GM21423 (cell line): ENCODE measurements around the gene DPYD.
A peak's percentile ranks its signal among the peaks of the same experiment; 100 is the strongest.

Experiments used
- ATAC-seq: cut with Tn5 transposase; IDR thresholded peaks from one replicate; pipeline ENCODE4 v1.9.1; 2021; ENCODE audit warnings: mild to moderate bottlenecking, moderate library complexity; ENCODE audit not compliant: unreplicated experiment

DPYD gene

DNA sequence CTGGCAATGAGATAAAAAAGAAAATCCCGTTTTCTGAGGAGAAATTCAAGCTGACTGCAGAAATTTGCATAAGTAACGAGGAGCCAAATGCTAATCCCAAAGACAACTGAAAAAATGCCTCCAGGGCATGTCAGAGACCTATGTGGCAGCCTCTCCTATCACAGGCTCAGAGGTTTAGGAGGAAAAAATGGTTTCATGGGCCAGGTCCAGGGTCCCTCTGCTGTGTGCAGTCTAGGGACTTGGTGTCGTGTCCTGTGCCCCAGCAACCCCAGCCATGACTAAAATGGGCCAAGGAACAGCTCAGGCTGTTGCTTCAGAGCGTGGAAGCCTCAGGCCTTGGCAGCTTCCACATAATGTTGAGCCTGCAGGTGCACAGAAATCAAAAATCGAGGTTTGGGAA, 456.5 kb downstream of the DPYD start:
- ATAC-seq = no peak

DNA sequence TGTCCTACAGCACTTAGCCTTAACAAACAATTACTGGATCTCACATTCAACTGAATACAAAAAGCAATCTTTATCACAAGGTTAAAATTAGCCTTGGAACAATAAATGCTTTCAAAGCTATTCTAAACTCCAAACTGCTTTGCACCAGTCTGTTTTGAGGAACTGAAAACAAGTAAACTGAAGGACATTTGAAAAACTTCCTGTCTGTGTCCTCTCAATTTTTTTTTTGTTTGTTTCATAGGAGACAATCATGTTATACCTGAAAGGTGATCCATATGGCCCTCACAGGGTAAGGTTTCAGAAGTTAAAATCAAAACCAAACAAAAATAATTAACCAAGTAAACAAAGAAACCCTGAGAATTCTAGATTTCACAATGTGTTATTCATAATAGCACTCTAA, 459.1 kb downstream of the DPYD start:
- peak; percentile 97 for ATAC-seq

DNA sequence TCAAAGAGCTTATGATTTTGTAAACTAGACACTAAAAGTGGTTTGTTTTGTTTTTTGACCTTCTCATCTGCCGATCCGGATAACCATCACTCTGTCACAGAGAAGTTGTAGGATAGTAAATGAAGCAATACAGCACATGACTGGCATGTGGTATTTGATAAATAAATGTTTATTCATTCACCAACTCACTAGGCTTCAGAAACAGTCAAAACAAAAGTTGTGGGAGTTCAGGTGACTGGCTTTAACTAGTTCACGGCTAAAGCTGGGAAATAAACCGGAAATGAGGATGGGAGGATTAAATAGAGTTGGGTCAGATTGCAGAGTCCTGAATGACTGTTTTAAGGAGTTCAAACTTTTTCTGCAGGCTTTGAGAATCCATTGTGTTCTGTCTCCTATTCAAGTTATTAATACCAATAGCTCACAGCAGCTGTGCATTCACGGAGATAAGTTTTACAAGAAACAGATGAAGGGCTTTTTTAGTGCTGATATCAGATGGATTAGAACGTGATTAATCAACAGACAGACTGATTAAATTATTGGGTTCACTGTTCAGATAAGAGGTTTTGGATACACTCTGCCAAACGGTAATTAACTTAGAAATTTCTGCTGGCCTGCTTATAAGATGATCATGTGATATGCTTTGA, 463.3 kb downstream of the DPYD start:
- no peak for ATAC-seq

- no peak for ATAC-seq
These were observed 468.9 kb downstream of the DPYD start for GRCh38 chr1:97451944-97452343.

GRCh38 chr1:97451046-97451826, 469.6 kb downstream of the DPYD start:
- ATAC-seq = no peak

- ATAC-seq = no peak
These were observed 478.9 kb downstream of the DPYD start for GRCh38 chr1:97441966-97442365.

DNA sequence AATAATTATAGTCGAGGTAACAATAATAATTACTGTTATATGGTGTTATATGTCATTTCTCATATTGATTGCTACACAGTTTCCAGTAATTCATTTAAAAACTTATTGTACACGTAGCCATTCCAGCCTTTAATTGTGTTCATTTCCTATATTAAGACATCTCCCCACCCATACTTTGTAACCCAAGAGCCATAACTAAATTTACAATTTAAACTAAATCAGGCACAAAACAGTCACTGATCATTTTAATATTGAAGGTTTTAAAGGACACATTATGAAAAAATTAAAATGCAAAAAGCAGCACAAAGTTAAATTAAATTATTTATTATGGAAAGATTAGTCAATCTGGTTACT, 487.0 kb downstream of the DPYD start:
- no peak for ATAC-seq

DNA sequence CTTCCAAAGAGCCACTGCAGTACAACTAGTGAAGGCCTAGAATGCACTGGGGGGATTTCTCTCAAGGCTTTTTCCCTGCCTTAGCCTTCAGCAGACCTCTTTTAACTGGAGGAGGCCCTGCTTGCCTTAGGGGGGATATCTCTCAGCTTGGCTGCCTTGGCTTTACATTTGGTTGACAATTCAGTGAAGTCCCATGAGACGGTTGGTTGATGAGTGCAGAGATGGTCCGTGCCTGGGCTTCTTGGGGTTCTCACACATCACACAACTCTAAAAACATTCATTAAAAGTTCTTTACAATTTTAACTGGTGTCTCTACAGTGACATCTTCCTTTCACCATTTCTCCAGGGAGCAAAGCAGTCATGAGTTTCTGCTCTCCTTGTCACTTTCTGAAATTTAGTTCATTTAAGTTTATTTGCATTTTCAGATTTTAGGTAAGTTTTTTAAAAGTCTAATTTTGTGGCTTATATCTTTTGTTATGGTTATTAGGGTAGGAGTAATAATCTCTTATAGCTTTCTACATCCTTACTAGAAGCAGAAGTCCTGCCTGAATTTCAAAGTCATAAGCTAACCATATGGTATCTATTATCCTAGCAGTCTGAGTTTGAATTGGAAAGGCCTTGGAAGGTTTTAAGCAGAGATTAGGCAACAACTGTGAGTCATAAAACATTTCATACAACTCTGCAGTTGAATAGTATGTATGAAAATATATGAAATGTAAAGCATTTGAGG, 487.6 kb downstream of the DPYD start:
- no peak for ATAC-seq

DNA sequence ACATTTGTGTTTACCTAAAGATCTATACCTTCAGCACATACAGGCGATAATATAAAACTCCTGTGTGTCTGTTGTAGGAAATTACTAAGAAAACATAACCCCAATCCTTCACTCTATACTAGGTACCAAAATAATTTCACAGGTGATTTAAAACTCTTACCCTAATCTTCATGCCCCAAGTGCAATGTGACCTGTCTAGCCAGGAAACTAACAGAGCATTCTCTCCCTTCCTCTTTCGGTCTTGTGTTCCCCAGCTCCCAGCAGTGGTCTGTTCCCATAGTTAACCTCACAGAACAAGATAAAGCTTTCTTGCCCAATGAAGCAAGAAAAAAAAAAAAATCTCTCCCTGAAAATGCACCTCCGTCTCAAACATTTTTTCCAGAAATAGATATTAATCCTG, 493.5 kb downstream of the DPYD start:
- ATAC-seq = peak; percentile 52

GRCh38 chr1:97424209-97424608, 496.6 kb downstream of the DPYD start:
- ATAC-seq = peak; percentile 65

DNA sequence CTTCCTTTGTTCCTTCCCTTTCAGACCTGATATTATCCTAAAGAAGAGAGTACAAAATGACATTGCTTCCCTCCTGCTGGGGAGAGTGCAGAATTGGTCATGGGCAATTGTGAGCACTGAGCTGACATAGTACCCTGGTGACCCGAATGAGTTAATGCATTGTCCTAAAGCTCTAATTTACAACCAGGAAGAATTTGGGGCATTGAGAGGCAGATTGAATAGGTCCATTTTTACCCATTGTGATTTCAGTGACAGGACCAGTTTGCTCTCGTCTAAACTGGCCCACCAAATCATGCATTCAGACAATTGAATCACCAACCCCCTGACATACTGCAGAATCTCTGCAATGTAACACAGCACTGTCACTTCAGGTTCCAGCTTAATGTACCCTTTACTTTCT, 497.4 kb downstream of the DPYD start:
- ATAC-seq = no peak

- ATAC-seq = no peak
These were observed 503.2 kb downstream of the DPYD start for GRCh38 chr1:97417661-97418060.

- ATAC-seq = no peak
These were observed 506.0 kb downstream of the DPYD start for GRCh38 chr1:97414682-97415312.

GRCh38 chr1:97412737-97413136, 508.1 kb downstream of the DPYD start:
- no peak for ATAC-seq

DNA sequence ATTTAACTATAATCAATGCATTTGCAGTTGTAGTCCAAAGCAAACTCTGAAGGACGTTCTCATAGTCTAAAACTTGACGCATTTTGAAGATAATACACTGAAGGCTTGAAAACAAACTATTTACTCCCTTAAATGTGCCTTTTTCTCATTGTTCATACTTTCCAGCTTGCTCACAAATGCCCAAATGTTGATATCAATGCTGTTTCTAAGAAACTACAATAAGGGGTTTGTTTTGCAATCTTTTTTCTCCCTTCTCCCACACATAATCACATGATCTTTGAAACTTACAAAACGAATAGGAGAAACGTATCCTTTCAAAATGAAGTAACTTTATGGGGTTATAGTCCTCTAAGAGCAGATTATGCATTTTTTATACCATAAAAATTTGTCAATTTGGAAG, 508.7 kb downstream of the DPYD start:
- ATAC-seq = no peak

DNA sequence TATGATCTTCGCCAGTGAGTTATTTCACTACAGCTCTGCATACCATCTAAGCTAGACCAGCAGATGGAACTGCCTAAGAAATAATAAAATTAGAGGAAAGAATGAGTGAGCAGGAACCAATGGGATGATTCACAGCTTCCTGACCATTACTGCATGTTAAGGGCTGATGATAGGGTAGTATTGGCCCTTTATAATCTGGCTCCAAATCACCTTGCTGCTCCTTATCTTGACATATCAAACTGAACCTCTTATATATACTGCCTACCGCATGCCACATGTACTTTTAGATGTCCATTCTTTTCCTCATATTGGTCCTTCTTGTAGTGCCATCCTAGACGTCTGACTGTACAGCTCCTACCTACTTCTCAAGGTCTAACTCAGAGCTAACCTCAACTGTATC, 524.4 kb downstream of the DPYD start:
- no peak for ATAC-seq

GRCh38 chr1:97392701-97393100, 528.1 kb downstream of the DPYD start:
- no peak for ATAC-seq

DNA sequence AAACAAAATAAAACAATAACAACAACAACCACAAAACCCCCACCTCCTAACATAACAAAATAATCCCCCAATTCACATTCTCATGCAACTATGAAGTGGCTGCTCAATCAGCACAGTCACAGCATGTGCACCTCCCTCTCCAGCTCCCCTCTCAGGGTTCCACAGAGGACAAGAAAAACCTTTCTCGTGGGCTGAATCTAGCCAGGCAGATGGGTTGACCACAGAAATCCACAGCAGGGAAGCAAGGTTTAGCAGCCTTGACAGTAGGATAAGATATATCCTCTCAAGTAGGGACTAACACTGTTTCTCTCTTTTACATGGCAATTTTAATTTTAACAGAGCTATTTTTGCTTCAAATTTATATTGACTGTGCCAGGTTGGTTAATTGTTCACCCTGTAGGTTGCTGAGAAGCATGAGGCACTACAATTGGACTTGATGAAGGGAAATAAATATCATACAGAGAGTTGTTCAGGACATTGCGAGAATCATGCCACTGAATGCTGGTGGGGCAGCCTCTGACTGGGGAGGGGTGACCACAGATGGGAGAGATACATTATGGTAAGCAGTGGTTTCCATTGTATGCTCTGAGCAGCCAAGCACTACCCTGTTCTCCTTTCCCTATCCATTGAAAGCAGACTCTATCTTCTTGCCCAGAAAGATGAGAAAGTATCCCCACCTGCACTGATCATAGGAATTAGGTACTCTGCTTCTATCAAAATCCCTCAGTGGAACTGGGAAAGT, 535.1 kb downstream of the DPYD start:
- no peak for ATAC-seq

DNA sequence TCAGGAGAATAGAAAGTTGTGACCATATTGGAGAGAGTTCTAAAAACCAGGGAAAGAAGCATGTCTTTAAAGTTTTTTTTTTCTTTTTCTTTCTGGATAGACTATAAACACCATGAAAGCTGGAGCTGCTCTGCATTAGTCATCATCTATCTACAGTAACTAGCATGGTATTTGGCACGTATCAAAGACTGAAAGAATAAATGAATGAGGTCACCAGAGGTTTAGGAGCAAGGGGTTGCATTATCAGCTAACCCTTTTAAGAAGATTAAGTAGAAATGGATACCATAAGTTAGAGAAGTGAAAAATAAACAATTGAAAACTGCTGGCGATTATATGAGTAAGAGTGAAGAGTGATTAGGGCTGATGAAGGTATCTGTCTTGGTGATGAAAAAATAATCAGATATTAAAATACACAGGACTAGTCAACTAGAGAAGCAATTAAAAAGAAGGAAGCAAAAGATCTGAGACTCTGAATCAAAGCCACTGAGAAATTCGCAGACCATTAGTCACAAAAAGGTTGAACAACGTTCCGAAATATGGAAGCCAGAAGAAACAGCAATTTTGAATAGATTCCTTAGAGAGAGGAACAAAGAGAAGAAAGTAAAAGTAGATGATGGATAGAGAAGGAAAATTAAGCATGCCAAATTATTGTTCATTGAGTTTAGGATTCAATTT, 536.4 kb downstream of the DPYD start:
- ATAC-seq = no peak

GRCh38 chr1:97383797-97384196, 537.0 kb downstream of the DPYD start:
- no peak for ATAC-seq
